HG03045 (cell line): ENCODE data around the gene SSBP4.

Experiments used
- ATAC-seq: cut with Tn5 transposase; IDR thresholded peaks from one replicate; pipeline ENCODE4 v1.9.1; 2021; ENCODE audit warnings: mild to moderate bottlenecking, moderate library complexity; ENCODE audit not compliant: unreplicated experiment

SSBP4 gene

GRCh38 chr19:18441804-18442788 lies 22.9 kb downstream of the SSBP4 start:
- no peak for ATAC-seq

GRCh38 chr19:18442941-18443340 lies 23.7 kb downstream of the SSBP4 start:
- ATAC-seq, result no peak

- no peak for ATAC-seq
These were observed 24.2 kb downstream of the SSBP4 start for GRCh38 chr19:18443406-18443805.

GRCh38 chr19:18443831-18444230 lies 24.6 kb downstream of the SSBP4 start:
- no peak for ATAC-seq

- ATAC-seq, result no peak
These were observed 25.3 kb downstream of the SSBP4 start for GRCh38 chr19:18444513-18444912.

- ATAC-seq, result no peak
These were observed 26.2 kb downstream of the SSBP4 start for GRCh38 chr19:18445262-18445948.

- no peak for ATAC-seq
These were observed 27.1 kb downstream of the SSBP4 start for GRCh38 chr19:18446145-18446810.

- ATAC-seq, result no peak
These were observed 27.7 kb downstream of the SSBP4 start for GRCh38 chr19:18446811-18447359.

- no peak for ATAC-seq
These were observed 30.4 kb downstream of the SSBP4 start for GRCh38 chr19:18449552-18449951.

GRCh38 chr19:18450021-18450930 lies 31.1 kb downstream of the SSBP4 start:
- no peak for ATAC-seq

GRCh38 chr19:18450931-18451836 lies 32.0 kb downstream of the SSBP4 start:
- no peak for ATAC-seq

GRCh38 chr19:18452386-18452785 lies 33.2 kb downstream of the SSBP4 start:
- no peak for ATAC-seq

- ATAC-seq, result no peak
These were observed 34.2 kb downstream of the SSBP4 start for GRCh38 chr19:18453269-18454024.

GRCh38 chr19:18456279-18456678 lies 37.1 kb downstream of the SSBP4 start:
- no peak for ATAC-seq

GRCh38 chr19:18456974-18457373 lies 37.8 kb downstream of the SSBP4 start:
- no peak for ATAC-seq

GRCh38 chr19:18457483-18458331 lies 38.5 kb downstream of the SSBP4 start:
- no peak for ATAC-seq

GRCh38 chr19:18460900-18461299 lies 41.7 kb downstream of the SSBP4 start:
- no peak for ATAC-seq
